H9 (cell line): Measurements from ENCODE around the gene CAB39L. TPM values are rescaled to one million over a fixed set of nuclear protein-coding genes. Genes with fewer than 3 reads are reported as not detected.

ENCODE experiments used
- DNase-seq: peaks from one replicate; pipeline ENCODE4 v3.0.0-alpha.2; 2017
- H2AFZ ChIP-seq: one replicate; pipeline ENCODE4 v1.6.1; 2013; ENCODE audit warnings: mild to moderate bottlenecking, low read length, control low read depth, moderate library complexity
- H2AK5ac ChIP-seq: 2 replicates; pipeline ENCODE4 v1.6.1; 2013; ENCODE audit warnings: low read length, control low read depth, mixed read lengths; ENCODE audit not compliant: insufficient read length
- H2BK120ac ChIP-seq: one replicate; pipeline ENCODE4 v1.6.1; 2013; ENCODE audit warnings: low read depth, mild to moderate bottlenecking, low read length, control low read depth, inconsistent platforms; ENCODE audit not compliant: poor library complexity, severe bottlenecking
- H2BK12ac ChIP-seq: 2 replicates; pipeline ENCODE4 v1.6.1; 2013; ENCODE audit warnings: low read length, control low read depth, mixed read lengths, low read depth; ENCODE audit not compliant: insufficient read length
- H2BK15ac ChIP-seq: 2 replicates; pipeline ENCODE4 v1.6.1; 2013; ENCODE audit warnings: low read depth, low read length, control low read depth
- H2BK20ac ChIP-seq: one replicate; pipeline ENCODE4 v1.6.1; 2013; ENCODE audit warnings: low read depth, mild to moderate bottlenecking, low read length, control low read depth, inconsistent platforms; ENCODE audit not compliant: poor library complexity, severe bottlenecking
- H2BK5ac ChIP-seq: 2 replicates; pipeline ENCODE4 v1.6.1; 2013; ENCODE audit warnings: low read length, control low read depth, mixed read lengths; ENCODE audit not compliant: insufficient read length
- H3K14ac ChIP-seq: 2 replicates; pipeline ENCODE4 v1.6.1; 2013; ENCODE audit warnings: low read length, control low read depth; ENCODE audit not compliant: insufficient read depth
- H3K18ac ChIP-seq: 2 replicates; pipeline ENCODE4 v1.6.1; 2013; ENCODE audit warnings: low read depth, mild to moderate bottlenecking, mixed read lengths, low read length, control low read depth; ENCODE audit not compliant: insufficient read length
- H3K23ac ChIP-seq: 2 replicates; pipeline ENCODE4 v1.6.1; 2013; ENCODE audit warnings: low read length, control low read depth, mixed read lengths, low read depth; ENCODE audit not compliant: insufficient read length
- H3K23me2 ChIP-seq: 2 replicates; pipeline ENCODE4 v1.6.1; 2013; ENCODE audit warnings: low read depth, mild to moderate bottlenecking, mixed read lengths, low read length, control low read depth; ENCODE audit not compliant: insufficient read length, poor library complexity, severe bottlenecking
- H3K27ac ChIP-seq: 2 replicates; pipeline ENCODE4 v1.5.1; 2013; ENCODE audit warnings: low read length, control low read depth, mixed read lengths, low read depth; ENCODE audit not compliant: insufficient read length
- H3K27me3 ChIP-seq: 2 replicates; pipeline ENCODE4 v1.6.1; 2013; ENCODE audit warnings: low read length, control low read depth, inconsistent platforms; ENCODE audit not compliant: insufficient read depth
- H3K4ac ChIP-seq: 2 replicates; pipeline ENCODE4 v1.6.1; 2013; ENCODE audit warnings: low read depth, mild to moderate bottlenecking, control low read depth, inconsistent platforms, low read length, moderate library complexity
- H3K4me1 ChIP-seq: 2 replicates; pipeline ENCODE4 v1.6.1; 2013; ENCODE audit warnings: low read length, control low read depth, inconsistent platforms; ENCODE audit not compliant: insufficient read depth
- H3K4me2 ChIP-seq: 2 replicates; pipeline ENCODE4 v1.6.1; 2013; ENCODE audit warnings: low read length, control low read depth, mixed read lengths; ENCODE audit not compliant: insufficient read length, insufficient read depth
- H3K56ac ChIP-seq: 2 replicates; pipeline ENCODE4 v1.6.1; 2013; ENCODE audit warnings: low read depth, mild to moderate bottlenecking, mixed read lengths, low read length, control low read depth; ENCODE audit not compliant: insufficient read length
- H3K79me1 ChIP-seq: 2 replicates; pipeline ENCODE4 v1.6.1; 2013; ENCODE audit warnings: low read depth, mild to moderate bottlenecking, moderate library complexity, low read length, control low read depth, inconsistent platforms; ENCODE audit not compliant: insufficient read depth, poor library complexity, severe bottlenecking
- H3K79me2 ChIP-seq: 2 replicates; pipeline ENCODE4 v1.6.1; 2013; ENCODE audit warnings: low read length, control low read depth, inconsistent platforms; ENCODE audit not compliant: insufficient read depth
- H3K9ac ChIP-seq: 2 replicates; pipeline ENCODE4 v1.6.1; 2013; ENCODE audit warnings: low read length, control low read depth, mixed read lengths; ENCODE audit not compliant: insufficient read length; ENCODE audit errors: extremely low read depth
- H3K9me3 ChIP-seq: one replicate; pipeline ENCODE4 v1.6.1; 2013; ENCODE audit warnings: low read depth, low read length, inconsistent platforms; ENCODE audit not compliant: control insufficient read depth
- H3T11ph ChIP-seq: one replicate; pipeline ENCODE4 v1.6.1; 2013; ENCODE audit warnings: mild to moderate bottlenecking, low read length, control low read depth, inconsistent platforms
- H4K20me1 ChIP-seq: one replicate; pipeline ENCODE4 v1.6.1; 2013; ENCODE audit not compliant: control insufficient read depth, insufficient read length, insufficient read depth
- H4K5ac ChIP-seq: 2 replicates; pipeline ENCODE4 v1.6.1; 2013; ENCODE audit warnings: low read depth, mild to moderate bottlenecking, mixed read lengths, low read length, control low read depth; ENCODE audit not compliant: insufficient read length
- H4K8ac ChIP-seq: replicated peaks from 2 replicates; pipeline ENCODE4 v1.6.1; 2013; ENCODE audit warnings: low read length, control low read depth, mixed read lengths, low read depth; ENCODE audit not compliant: insufficient read length
- H4K91ac ChIP-seq: 2 replicates; pipeline ENCODE4 v1.6.1; 2013; ENCODE audit warnings: low read depth, mild to moderate bottlenecking, moderate library complexity, mixed read lengths, low read length, control low read depth; ENCODE audit not compliant: insufficient read length
- H3K27ac Mint-ChIP-seq, 3 experiments: 2 replicates in 2 of 3; 3 replicates in 1 of 3; pipeline ENCODE4 v1.8.0; 2020 to 2021; ENCODE audit warnings: mixed read lengths in 3 of 3, mild to moderate bottlenecking in 1 of 3, moderate library complexity in 1 of 3
- H3K27me3 Mint-ChIP-seq: 2 replicates; pipeline ENCODE4 v1.8.0; 2021; ENCODE audit warnings: low read depth, mild to moderate bottlenecking, moderate library complexity, mixed read lengths
- H3K36me3 Mint-ChIP-seq, 3 experiments: 2 replicates in 2 of 3; 3 replicates in 1 of 3; pipeline ENCODE4 v1.8.0; 2020 to 2021; ENCODE audit warnings: low read depth in 3 of 3, mixed read lengths in 3 of 3; ENCODE audit not compliant: insufficient read depth in 1 of 3
- H3K4me1 Mint-ChIP-seq, 2 experiments: 2 replicates each; pipeline ENCODE4 v1.8.0; 2020; ENCODE audit warnings: mixed read lengths in 2 of 2
- H3K4me3 Mint-ChIP-seq, 2 experiments: 2 replicates in 1 of 2; 3 replicates in 1 of 2; pipeline ENCODE4 v1.8.0; 2020 to 2021; ENCODE audit warnings: mild to moderate bottlenecking in 2 of 2, mixed read lengths in 2 of 2, moderate library complexity in 1 of 2
- H3K9me3 Mint-ChIP-seq, 2 experiments: 2 replicates in 1 of 2; 3 replicates in 1 of 2; pipeline ENCODE4 v1.8.0; 2020; ENCODE audit warnings: mild to moderate bottlenecking in 2 of 2, mixed read lengths in 2 of 2, moderate library complexity in 1 of 2
- WGBS: extraction: QIAGEN DNeasy Blood & Tissue Kit; methylation state at CpG from one replicate; pipeline ENCODE4 v1.1.7; 2013; ENCODE audit warnings: missing lambda C conversion rate, low lambda C conversion rate, mixed read lengths; ENCODE audit not compliant: insufficient read length; ENCODE audit errors: extremely low coverage; 5-methylcytosine and 5-hydroxymethylcytosine counted together
- total RNA-seq: library from RNA; stranded (reverse); gene quantifications from 2 replicates; pipeline ENCODE4 v1.2.1, GENCODE V29; 2021
- TF ChIP-seq, protein P1 (sequence below): fragments of 200-600 bp; sonication (generic); conservative IDR thresholded peaks from 3 replicates; pipeline ENCODE4 v1.8.0; 2021; ENCODE audit warnings: antibody characterized with exemption, mild to moderate bottlenecking

Gene CAB39L
- total RNA-seq, 1 experiment from 2014 or later: 6.0 TPM

DNA sequence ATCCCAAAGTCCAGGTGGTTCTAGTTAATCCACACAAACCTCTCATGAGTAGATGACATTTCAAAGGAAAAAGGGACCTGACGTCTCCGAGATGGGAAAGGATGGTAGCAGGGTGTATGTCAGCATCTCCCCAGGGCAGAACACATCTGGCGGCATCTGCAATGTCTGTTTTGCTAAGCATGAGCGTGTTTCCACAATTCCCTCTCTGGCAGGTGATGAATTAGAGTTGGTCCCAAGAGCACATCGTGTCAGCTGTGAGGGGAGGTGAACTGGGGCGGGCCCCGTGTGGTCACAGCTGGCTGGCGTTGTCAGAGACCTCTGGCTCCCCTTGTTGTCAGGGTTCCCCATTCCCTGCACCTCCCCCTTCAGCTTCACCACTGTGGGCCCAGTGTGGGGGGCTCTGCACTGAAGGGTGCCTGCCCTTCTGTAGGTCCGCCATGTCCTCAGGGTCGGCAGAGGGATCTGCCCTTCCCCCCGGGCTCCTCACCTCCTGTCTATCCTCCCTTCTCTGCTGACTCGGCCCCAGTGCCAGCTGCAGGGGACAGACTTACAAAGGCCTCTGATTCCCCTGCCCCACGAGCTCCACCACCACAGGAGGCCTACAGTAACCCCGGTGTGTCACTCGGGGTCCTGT, 138.0 kb downstream of the CAB39L start:
- Histone ChIP-seq H3K18ac (no peak overlapping the region), H2AK5ac (no peak overlapping the region), H3K23ac (no peak overlapping the region), H4K5ac (no peak overlapping the region), H2BK20ac (no peak overlapping the region), H2BK120ac (no peak overlapping the region), H4K8ac (no peak overlapping the region), H3K56ac (no peak overlapping the region), H4K20me1 (no peaks in the 10 kb centered on the region), H3K79me1 (no peaks in the 10 kb centered on the region), H3K79me2 (no peaks in the 10 kb centered on the region), H3K9ac (no peak overlapping the region), H2BK5ac (no peak overlapping the region), H3K23me2 (no peaks in the 10 kb centered on the region), H3K9me3 (no peaks in the 10 kb centered on the region), H3K4me1 (no peaks in the 10 kb centered on the region), H4K91ac (no peak overlapping the region), H3K4me2 (no peak overlapping the region), H3K4ac (no peak overlapping the region), H2BK12ac (no peak overlapping the region), H3T11ph (no peak overlapping the region), H3K27me3 (no peaks in the 10 kb centered on the region), H3K27ac (no peak overlapping the region), H2BK15ac (no peak overlapping the region), H3K14ac (no peak overlapping the region), H2AFZ (no peak overlapping the region)
- peaks cover 10 to 31% of the 10 kb centered on the region in 2 experiments for H3K4me1 Mint-ChIP-seq
- WGBS: no CpG with 5 or more reads among the region's 15 CpGs
- no peaks in the 10 kb centered on the region for H3K9me3 Mint-ChIP-seq
- TF ChIP-seq, protein P1, sequence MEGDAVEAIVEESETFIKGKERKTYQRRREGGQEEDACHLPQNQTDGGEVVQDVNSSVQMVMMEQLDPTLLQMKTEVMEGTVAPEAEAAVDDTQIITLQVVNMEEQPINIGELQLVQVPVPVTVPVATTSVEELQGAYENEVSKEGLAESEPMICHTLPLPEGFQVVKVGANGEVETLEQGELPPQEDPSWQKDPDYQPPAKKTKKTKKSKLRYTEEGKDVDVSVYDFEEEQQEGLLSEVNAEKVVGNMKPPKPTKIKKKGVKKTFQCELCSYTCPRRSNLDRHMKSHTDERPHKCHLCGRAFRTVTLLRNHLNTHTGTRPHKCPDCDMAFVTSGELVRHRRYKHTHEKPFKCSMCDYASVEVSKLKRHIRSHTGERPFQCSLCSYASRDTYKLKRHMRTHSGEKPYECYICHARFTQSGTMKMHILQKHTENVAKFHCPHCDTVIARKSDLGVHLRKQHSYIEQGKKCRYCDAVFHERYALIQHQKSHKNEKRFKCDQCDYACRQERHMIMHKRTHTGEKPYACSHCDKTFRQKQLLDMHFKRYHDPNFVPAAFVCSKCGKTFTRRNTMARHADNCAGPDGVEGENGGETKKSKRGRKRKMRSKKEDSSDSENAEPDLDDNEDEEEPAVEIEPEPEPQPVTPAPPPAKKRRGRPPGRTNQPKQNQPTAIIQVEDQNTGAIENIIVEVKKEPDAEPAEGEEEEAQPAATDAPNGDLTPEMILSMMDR: no peak
- no peaks in the 10 kb centered on the region for H3K36me3 Mint-ChIP-seq
- H3K27ac Mint-ChIP-seq: peak overlapping the region in 1 of 3 experiments; percentile 30; a peak in 2 of 7 replicates
- DNase-seq: no peak
- no peaks in the 10 kb centered on the region for H3K27me3 Mint-ChIP-seq
- no peak overlapping the region for H3K4me3 Mint-ChIP-seq
